Dendritic cell treated with granulocyte-macrophage colony-stimulating factor and Interleukin-4, amounts not matched to agents 40 ng/mL and 50 ng/mL, for 4 days (primary cell): ENCODE results near the gene SUSD3.

Source experiments
- H3K27ac Mint-ChIP-seq: one replicate; pipeline ENCODE4 v1.8.0; 2022; ENCODE audit warnings: mild to moderate bottlenecking, mixed read lengths
- H3K27me3 Mint-ChIP-seq: one replicate; pipeline ENCODE4 v1.8.0; 2022; ENCODE audit warnings: mild to moderate bottlenecking, mixed read lengths
- H3K36me3 Mint-ChIP-seq: one replicate; pipeline ENCODE4 v1.8.0; 2022; ENCODE audit warnings: low read depth, mixed read lengths
- H3K4me1 Mint-ChIP-seq: one replicate; pipeline ENCODE4 v1.8.0; 2022; ENCODE audit warnings: low read depth, mixed read lengths
- H3K4me3 Mint-ChIP-seq: one replicate; pipeline ENCODE4 v1.8.0; 2022; ENCODE audit warnings: mild to moderate bottlenecking, moderate library complexity, mixed read lengths
- H3K9me3 Mint-ChIP-seq: one replicate; pipeline ENCODE4 v1.8.0; 2022; ENCODE audit warnings: mixed read lengths
- intact Hi-C: fragments of 100-400 bp; cut with micrococcal nuclease; formaldehyde crosslinking; loops from one replicate; pipeline ENCODE4 v1.15.0; 2022

Gene SUSD3

GRCh38 chr9:93082841-93083411 lies 24.4 kb downstream of the SUSD3 start:
- peak overlapping the region; percentile 8 for H3K27ac Mint-ChIP-seq
- no peak overlapping the region for H3K4me3 Mint-ChIP-seq
- intact Hi-C loops: no loop called here
- no peaks in the 10 kb centered on the region for H3K27me3 Mint-ChIP-seq
- H3K4me1 Mint-ChIP-seq: peaks cover 23% of the 10 kb centered on the region
- H3K36me3 Mint-ChIP-seq: no peaks in the 10 kb centered on the region
- H3K9me3 Mint-ChIP-seq: peaks cover 7% of the 10 kb centered on the region

GRCh38 chr9:93083592-93084470 lies 25.3 kb downstream of the SUSD3 start:
- no peaks in the 10 kb centered on the region for H3K27me3 Mint-ChIP-seq
- no peak overlapping the region for H3K4me3 Mint-ChIP-seq
- peak overlapping the region; percentile 8 for H3K27ac Mint-ChIP-seq
- H3K36me3 Mint-ChIP-seq: no peaks in the 10 kb centered on the region
- peaks cover 7% of the 10 kb centered on the region for H3K9me3 Mint-ChIP-seq
- H3K4me1 Mint-ChIP-seq: peaks cover 23% of the 10 kb centered on the region
- intact Hi-C loops: no loop called here

- Mint-ChIP-seq H3K27me3 (no peaks in the 10 kb centered on the region), H3K27ac (no peak overlapping the region), H3K9me3 (peaks cover 7% of the 10 kb centered on the region), H3K36me3 (no peaks in the 10 kb centered on the region), H3K4me1 (peaks cover 23% of the 10 kb centered on the region), H3K4me3 (no peak overlapping the region)
- intact Hi-C loops: no loop called here
These were observed 26.0 kb downstream of the SUSD3 start for GRCh38 chr9:93084471-93084881.

GRCh38 chr9:93085676-93086075 lies 27.2 kb downstream of the SUSD3 start:
- intact Hi-C loops: no loop called here
- peaks cover 7% of the 10 kb centered on the region for H3K9me3 Mint-ChIP-seq
- no peaks in the 10 kb centered on the region for H3K27me3 Mint-ChIP-seq
- H3K4me3 Mint-ChIP-seq: no peak overlapping the region
- H3K36me3 Mint-ChIP-seq: no peaks in the 10 kb centered on the region
- no peak overlapping the region for H3K27ac Mint-ChIP-seq
- peaks cover 23% of the 10 kb centered on the region for H3K4me1 Mint-ChIP-seq

GRCh38 chr9:93086447-93087224 lies 28.1 kb downstream of the SUSD3 start:
- no peaks in the 10 kb centered on the region for H3K27me3 Mint-ChIP-seq
- intact Hi-C loops: no loop called here
- peaks cover 28% of the 10 kb centered on the region for H3K4me1 Mint-ChIP-seq
- peaks cover 6% of the 10 kb centered on the region for H3K36me3 Mint-ChIP-seq
- peaks cover 16% of the 10 kb centered on the region for H3K9me3 Mint-ChIP-seq
- H3K27ac Mint-ChIP-seq: peak overlapping the region; percentile 7
- H3K4me3 Mint-ChIP-seq: no peak overlapping the region

- no peaks in the 10 kb centered on the region for H3K27me3 Mint-ChIP-seq
- H3K4me1 Mint-ChIP-seq: peaks cover 35% of the 10 kb centered on the region
- peak overlapping the region; percentile 37 for H3K27ac Mint-ChIP-seq
- peaks cover 20% of the 10 kb centered on the region for H3K9me3 Mint-ChIP-seq
- peaks cover 6% of the 10 kb centered on the region for H3K36me3 Mint-ChIP-seq
- H3K4me3 Mint-ChIP-seq: no peak overlapping the region
- intact Hi-C loops: no loop called here
These were observed 29.6 kb downstream of the SUSD3 start for GRCh38 chr9:93087971-93088655.

GRCh38 chr9:93088656-93089015 lies 30.1 kb downstream of the SUSD3 start:
- Mint-ChIP-seq H3K36me3 (peaks cover 6% of the 10 kb centered on the region), H3K27me3 (no peaks in the 10 kb centered on the region), H3K4me1 (peaks cover 35% of the 10 kb centered on the region), H3K27ac (no peak overlapping the region), H3K9me3 (peaks cover 20% of the 10 kb centered on the region), H3K4me3 (no peak overlapping the region)
- intact Hi-C loops: no loop called here

GRCh38 chr9:93089024-93089423 lies 30.5 kb downstream of the SUSD3 start:
- Mint-ChIP-seq H3K27me3 (no peaks in the 10 kb centered on the region), H3K36me3 (peaks cover 6% of the 10 kb centered on the region), H3K4me3 (no peak overlapping the region), H3K4me1 (peaks cover 35% of the 10 kb centered on the region), H3K27ac (no peak overlapping the region), H3K9me3 (peaks cover 20% of the 10 kb centered on the region)
- intact Hi-C loops: no loop called here

GRCh38 chr9:93089481-93089991 lies 31.0 kb downstream of the SUSD3 start:
- Mint-ChIP-seq H3K27me3 (no peaks in the 10 kb centered on the region), H3K9me3 (peaks cover 20% of the 10 kb centered on the region), H3K4me1 (peaks cover 39% of the 10 kb centered on the region), H3K27ac (no peak overlapping the region), H3K36me3 (peaks cover 6% of the 10 kb centered on the region), H3K4me3 (no peak overlapping the region)
- intact Hi-C loops: no loop called here

- Mint-ChIP-seq H3K27ac (no peak overlapping the region), H3K36me3 (peaks cover 6% of the 10 kb centered on the region)
These were observed 31.7 kb downstream of the SUSD3 start for GRCh38 chr9:93090091-93090655.

GRCh38 chr9:93091056-93091452 lies 32.6 kb downstream of the SUSD3 start:
- Mint-ChIP-seq H3K36me3 (peaks cover 6% of the 10 kb centered on the region), H3K4me3 (no peak overlapping the region), H3K4me1 (peaks cover 45% of the 10 kb centered on the region), H3K9me3 (peaks cover 14% of the 10 kb centered on the region), H3K27me3 (no peaks in the 10 kb centered on the region), H3K27ac (peak overlapping the region; percentile 60)
- intact Hi-C loops: loop anchor here (10.0 kb wide), 1 partner anchor 56 kb away; no protein-coding TSS in a partner anchor

More at GRCh38 chr9:93090091-93090655, 31.7 kb downstream of the SUSD3 start:
- Mint-ChIP-seq H3K4me1 (peaks cover 45% of the 10 kb centered on the region), H3K4me3 (no peak overlapping the region), H3K27me3 (no peaks in the 10 kb centered on the region), H3K9me3 (peaks cover 20% of the 10 kb centered on the region)
- intact Hi-C loops: loop anchor here (10.0 kb wide), 1 partner anchor 55 kb away; no protein-coding TSS in a partner anchor

- no peaks in the 10 kb centered on the region for H3K27me3 Mint-ChIP-seq
- H3K27ac Mint-ChIP-seq: peak overlapping the region; percentile 60
- intact Hi-C loops: loop anchor here (10.0 kb wide), 1 partner anchor 57 kb away; no protein-coding TSS in a partner anchor
- H3K36me3 Mint-ChIP-seq: peaks cover 6% of the 10 kb centered on the region
- H3K4me3 Mint-ChIP-seq: no peak overlapping the region
- peaks cover 42% of the 10 kb centered on the region for H3K4me1 Mint-ChIP-seq
- peaks cover 14% of the 10 kb centered on the region for H3K9me3 Mint-ChIP-seq
These were observed 33.1 kb downstream of the SUSD3 start for GRCh38 chr9:93091453-93092081.
